DOHH2 (cell line): Measurements from ENCODE around the gene PPP1R7.

ENCODE experiments used
- H3F3A ChIP-seq: fragments of 200-600 bp; sonication (generic), shearing (Covaris generic); 2 replicates; pipeline ENCODE4 v1.6.0; 2016; ENCODE audit warnings: antibody characterized with exemption, mild to moderate bottlenecking; ENCODE audit not compliant: control insufficient read depth, insufficient read depth
- H3K27ac ChIP-seq: fragments of 200-600 bp; sonication (generic); 2 replicates; pipeline ENCODE4 v1.5.1; 2014; ENCODE audit warnings: low read depth, mild to moderate bottlenecking, low read length, moderate library complexity
- H3K27me3 ChIP-seq: fragments of 200-600 bp; sonication (generic); 2 replicates; pipeline ENCODE4 v1.6.1; 2014; ENCODE audit warnings: mild to moderate bottlenecking, low read length, mixed read lengths; ENCODE audit not compliant: control insufficient read depth
- H3K36me3 ChIP-seq: fragments of 200-600 bp; sonication (generic); 2 replicates; pipeline ENCODE4 v1.6.1; 2014; ENCODE audit warnings: mild to moderate bottlenecking, low read length, moderate library complexity, mixed read lengths; ENCODE audit not compliant: control insufficient read depth
- H3K4me1 ChIP-seq: fragments of 200-600 bp; sonication (generic); 2 replicates; pipeline ENCODE4 v1.6.1; 2014; ENCODE audit warnings: mild to moderate bottlenecking, low read length, mixed read lengths; ENCODE audit not compliant: control insufficient read depth
- H3K4me2 ChIP-seq: fragments of 200-600 bp; sonication (generic); 2 replicates; pipeline ENCODE4 v1.6.0; 2014; ENCODE audit warnings: mild to moderate bottlenecking, low read length, moderate library complexity
- H3K4me3 ChIP-seq: fragments of 200-600 bp; sonication (generic); 2 replicates; pipeline ENCODE4 v1.5.1; 2014; ENCODE audit warnings: mild to moderate bottlenecking, low read length, mixed read lengths
- H3K79me2 ChIP-seq: fragments of 200-600 bp; sonication (generic); 2 replicates; pipeline ENCODE4 v1.6.1; 2014; ENCODE audit warnings: mild to moderate bottlenecking, low read length, mixed read lengths; ENCODE audit not compliant: control insufficient read depth
- H3K9me2 ChIP-seq: fragments of 200-600 bp; sonication (generic); replicated peaks from 2 replicates; pipeline ENCODE4 v1.6.1; 2014; ENCODE audit warnings: mild to moderate bottlenecking, low read length, mixed read lengths; ENCODE audit not compliant: control insufficient read depth
- H3K9me3 ChIP-seq: fragments of 200-600 bp; sonication (generic); 2 replicates; pipeline ENCODE4 v1.6.1; 2014; ENCODE audit warnings: antibody characterized with exemption, low read length, mixed read lengths; ENCODE audit not compliant: control insufficient read depth, insufficient read depth
- H4K20me1 ChIP-seq: fragments of 200-600 bp; sonication (generic); 2 replicates; pipeline ENCODE4 v1.6.0; 2014; ENCODE audit warnings: low read depth, mild to moderate bottlenecking, antibody characterized with exemption, low read length, moderate library complexity; ENCODE audit not compliant: control insufficient read depth, insufficient read depth
- CTCF ChIP-seq: fragments of 200-600 bp; sonication (generic); IDR thresholded peaks from one replicate; pipeline ENCODE4 v1.5.1; 2014; ENCODE audit warnings: antibody characterized with exemption, mild to moderate bottlenecking, low read depth, low read length; ENCODE audit not compliant: poor library complexity, severe bottlenecking
- EZH2phosphoT487 ChIP-seq: fragments of 200-600 bp; sonication (generic); IDR thresholded peaks from 2 replicates; pipeline ENCODE4 v1.6.1; 2017; ENCODE audit warnings: borderline replicate concordance, mild to moderate bottlenecking, antibody characterized with exemption, low read length, moderate library complexity, mixed read lengths

Gene PPP1R7

GRCh38 chr2:241229563-241230401, 79.5 kb downstream of the PPP1R7 start:
- Histone ChIP-seq H3K9me2 (no peaks in the 10 kb centered on the region), H3K4me3 (no peak overlapping the region), H3K4me1 (no peaks in the 10 kb centered on the region), H3K79me2 (no peaks in the 10 kb centered on the region), H3K27me3 (no peaks in the 10 kb centered on the region), H3K36me3 (peaks cover 68% of the 10 kb centered on the region), H3K9me3 (no peaks in the 10 kb centered on the region), H4K20me1 (no peaks in the 10 kb centered on the region; the same call in 1 of the 2 replicates), H3K27ac (no peak overlapping the region), H3F3A (no peaks in the 10 kb centered on the region), H3K4me2 (no peak overlapping the region)
- no peak for TF ChIP-seq EZH2phosphoT487
- TF ChIP-seq CTCF = no peak

- peaks cover 75% of the 10 kb centered on the region for H3K36me3 ChIP-seq
Observed at GRCh38 chr2:241230435-241230834, 80.2 kb downstream of the PPP1R7 start.

GRCh38 chr2:241232736-241233575, 82.7 kb downstream of the PPP1R7 start:
- no peaks in the 10 kb centered on the region for H3K4me1 ChIP-seq
- H3K9me3 ChIP-seq = no peaks in the 10 kb centered on the region
- H4K20me1 ChIP-seq = no peaks in the 10 kb centered on the region; the same call in 1 of the 2 replicates
- no peak overlapping the region for H3K4me3 ChIP-seq
- H3K27me3 ChIP-seq = no peaks in the 10 kb centered on the region
- H3K27ac ChIP-seq = no peak overlapping the region
- no peak overlapping the region for H3K4me2 ChIP-seq
- H3K36me3 ChIP-seq = peaks cover 87% of the 10 kb centered on the region
- H3K79me2 ChIP-seq = no peaks in the 10 kb centered on the region
- no peaks in the 10 kb centered on the region for H3K9me2 ChIP-seq
- H3F3A ChIP-seq = no peaks in the 10 kb centered on the region
- TF ChIP-seq EZH2phosphoT487 = no peak
- TF ChIP-seq CTCF = no peak

More at GRCh38 chr2:241230435-241230834, 80.2 kb downstream of the PPP1R7 start:
- H3K4me2 ChIP-seq = no peak overlapping the region
- TF ChIP-seq CTCF (no peak), EZH2phosphoT487 (no peak)
- no peaks in the 10 kb centered on the region for H3K9me3 ChIP-seq
- no peaks in the 10 kb centered on the region; the same call in 1 of the 2 replicates for H4K20me1 ChIP-seq
- H3K27me3 ChIP-seq = no peaks in the 10 kb centered on the region
- H3K4me1 ChIP-seq = no peaks in the 10 kb centered on the region
- no peaks in the 10 kb centered on the region for H3K9me2 ChIP-seq
- H3K79me2 ChIP-seq = no peaks in the 10 kb centered on the region
- H3K27ac ChIP-seq = no peak overlapping the region
- no peak overlapping the region for H3K4me3 ChIP-seq
- H3F3A ChIP-seq = no peaks in the 10 kb centered on the region
